Measurements from ENCODE around the gene RALGPS1. TPM values are rescaled to one million over a fixed set of nuclear protein-coding genes. Genes with fewer than 3 reads are reported as not detected.

Gene RALGPS1
- polyA plus RNA-seq, 1 of the 3 experiments (the other 2 are of a cell fraction) = 3.9 TPM

DNA sequence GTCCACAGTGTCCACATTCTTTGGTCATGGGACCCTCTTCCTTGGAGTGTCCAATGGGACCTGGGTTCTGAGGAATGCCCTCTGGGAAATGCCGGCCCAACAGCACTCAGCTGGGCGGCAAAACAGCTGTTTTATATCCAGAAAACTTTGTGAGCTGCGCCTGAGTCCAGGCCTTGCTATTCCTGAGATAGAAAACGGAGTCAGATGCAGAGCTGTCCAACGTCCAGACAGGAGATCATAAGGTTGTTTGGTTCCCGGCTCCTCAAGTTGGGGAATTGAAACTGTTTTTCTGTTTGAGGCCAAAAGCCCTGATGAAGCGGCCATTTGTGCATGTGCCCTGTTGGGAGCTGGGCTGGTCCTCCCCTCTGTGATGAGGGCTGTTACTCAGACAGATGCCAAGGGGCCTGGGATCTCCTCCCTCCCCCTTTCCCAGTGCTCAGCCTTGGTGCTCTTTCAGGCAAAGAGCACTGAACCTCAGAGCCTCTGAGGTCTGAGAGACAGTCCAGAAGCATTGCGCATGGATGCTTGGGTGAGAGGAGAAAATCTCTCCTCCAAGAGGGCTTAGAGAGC lies 283.4 kb downstream of the RALGPS1 start:
- Histone ChIP-seq H3K79me2 (ENCODE audit: insufficient read depth) (no peaks in the 10 kb centered on the region), H3K9me2 (no peaks in the 10 kb centered on the region), H3K27me3 (ENCODE audit: insufficient read depth) (no peaks in the 10 kb centered on the region), H2AFZ (ENCODE audit: low read depth) (no peak overlapping the region), H3K27ac (ENCODE audit: low read depth in 2 of 2, low read length in 1 of 2) (no peak overlapping the region), H3F3A (replicated peaks; ENCODE audit: insufficient read depth) (no peaks in the 10 kb centered on the region), H3K36me3 (replicated peaks in 1 of 2; ENCODE audit: control insufficient read depth in 1 of 2, insufficient read depth in 2 of 2, low read length in 1 of 2) (no peaks in the 10 kb centered on the region), H3K4me2 (no peak overlapping the region), H3K4me1 (ENCODE audit: control insufficient read depth in 1 of 2, insufficient read depth in 2 of 2, low read depth in 1 of 2, low read length in 1 of 2) (peaks cover 0 to 25% of the 10 kb centered on the region in 2 experiments; a peak in 2 of 4 replicates), H3K9me3 (no peaks in the 10 kb centered on the region), H4K20me1 (ENCODE audit: insufficient read depth) (no peaks in the 10 kb centered on the region), H3K9ac (no peak overlapping the region), H3K4me3 (ENCODE audit: low read depth in 2 of 2, low read length in 1 of 2) (no peak overlapping the region)
- WGBS (ENCODE audit: low lambda C conversion rate) = 88% methylated on average over 6 of the region's 8 CpGs
- no peak for DNase-seq
- ChIA-PET CTCF (interaction anchor here (0.7 to 11.2 kb wide), 21 partner anchors 9 to 391 kb away, joined by 3 to 202 read pairs (median 6); no protein-coding TSS in a partner anchor), POLR2A (interaction anchor here (0.5 kb wide), 1 partner anchor 256 kb away, joined by 3 read pairs; no protein-coding TSS in a partner anchor)
- TF ChIP-seq, protein P1, sequence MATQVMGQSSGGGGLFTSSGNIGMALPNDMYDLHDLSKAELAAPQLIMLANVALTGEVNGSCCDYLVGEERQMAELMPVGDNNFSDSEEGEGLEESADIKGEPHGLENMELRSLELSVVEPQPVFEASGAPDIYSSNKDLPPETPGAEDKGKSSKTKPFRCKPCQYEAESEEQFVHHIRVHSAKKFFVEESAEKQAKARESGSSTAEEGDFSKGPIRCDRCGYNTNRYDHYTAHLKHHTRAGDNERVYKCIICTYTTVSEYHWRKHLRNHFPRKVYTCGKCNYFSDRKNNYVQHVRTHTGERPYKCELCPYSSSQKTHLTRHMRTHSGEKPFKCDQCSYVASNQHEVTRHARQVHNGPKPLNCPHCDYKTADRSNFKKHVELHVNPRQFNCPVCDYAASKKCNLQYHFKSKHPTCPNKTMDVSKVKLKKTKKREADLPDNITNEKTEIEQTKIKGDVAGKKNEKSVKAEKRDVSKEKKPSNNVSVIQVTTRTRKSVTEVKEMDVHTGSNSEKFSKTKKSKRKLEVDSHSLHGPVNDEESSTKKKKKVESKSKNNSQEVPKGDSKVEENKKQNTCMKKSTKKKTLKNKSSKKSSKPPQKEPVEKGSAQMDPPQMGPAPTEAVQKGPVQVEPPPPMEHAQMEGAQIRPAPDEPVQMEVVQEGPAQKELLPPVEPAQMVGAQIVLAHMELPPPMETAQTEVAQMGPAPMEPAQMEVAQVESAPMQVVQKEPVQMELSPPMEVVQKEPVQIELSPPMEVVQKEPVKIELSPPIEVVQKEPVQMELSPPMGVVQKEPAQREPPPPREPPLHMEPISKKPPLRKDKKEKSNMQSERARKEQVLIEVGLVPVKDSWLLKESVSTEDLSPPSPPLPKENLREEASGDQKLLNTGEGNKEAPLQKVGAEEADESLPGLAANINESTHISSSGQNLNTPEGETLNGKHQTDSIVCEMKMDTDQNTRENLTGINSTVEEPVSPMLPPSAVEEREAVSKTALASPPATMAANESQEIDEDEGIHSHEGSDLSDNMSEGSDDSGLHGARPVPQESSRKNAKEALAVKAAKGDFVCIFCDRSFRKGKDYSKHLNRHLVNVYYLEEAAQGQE (IDR thresholded peaks at IDR 0.05; ENCODE audit: low read depth, low read length) = peak; percentile 16; the same call in 1 of the 2 replicates
- TF ChIP-seq, protein P2, sequence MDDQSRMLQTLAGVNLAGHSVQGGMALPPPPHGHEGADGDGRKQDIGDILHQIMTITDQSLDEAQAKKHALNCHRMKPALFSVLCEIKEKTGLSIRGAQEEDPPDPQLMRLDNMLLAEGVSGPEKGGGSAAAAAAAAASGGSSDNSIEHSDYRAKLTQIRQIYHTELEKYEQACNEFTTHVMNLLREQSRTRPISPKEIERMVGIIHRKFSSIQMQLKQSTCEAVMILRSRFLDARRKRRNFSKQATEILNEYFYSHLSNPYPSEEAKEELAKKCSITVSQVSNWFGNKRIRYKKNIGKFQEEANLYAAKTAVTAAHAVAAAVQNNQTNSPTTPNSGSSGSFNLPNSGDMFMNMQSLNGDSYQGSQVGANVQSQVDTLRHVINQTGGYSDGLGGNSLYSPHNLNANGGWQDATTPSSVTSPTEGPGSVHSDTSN (IDR thresholded peaks at IDR 0.05) = no peak

DNA sequence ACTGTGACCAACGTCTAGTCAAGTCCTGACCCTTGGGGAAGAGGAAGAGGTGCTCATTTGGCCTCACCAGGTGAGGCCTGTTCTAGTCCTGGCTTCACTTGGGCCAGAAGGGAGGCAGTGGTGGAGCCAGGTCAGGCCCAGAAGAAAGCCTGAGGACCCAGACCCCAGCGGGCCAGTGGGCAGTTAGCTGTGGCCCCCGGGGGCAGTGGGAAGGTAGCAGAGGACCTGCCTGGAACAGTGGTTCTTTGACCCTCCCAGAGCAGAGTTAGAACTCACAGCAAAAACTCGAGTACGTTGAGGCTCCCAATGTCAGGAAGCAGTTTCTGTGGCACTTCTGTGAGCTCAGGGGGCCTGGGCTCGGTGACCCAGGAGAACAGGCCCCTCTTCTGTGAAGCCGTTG lies 284.0 kb downstream of the RALGPS1 start:
- Histone ChIP-seq H3K9ac (no peak overlapping the region), H3K36me3 (replicated peaks in 1 of 2; ENCODE audit: control insufficient read depth in 1 of 2, insufficient read depth in 2 of 2, low read length in 1 of 2) (no peaks in the 10 kb centered on the region), H3K9me3 (no peaks in the 10 kb centered on the region), H3K4me2 (no peak overlapping the region), H3K4me1 (ENCODE audit: control insufficient read depth in 1 of 2, insufficient read depth in 2 of 2, low read depth in 1 of 2, low read length in 1 of 2) (peaks cover 0 to 31% of the 10 kb centered on the region in 2 experiments; a peak in 2 of 4 replicates), H2AFZ (ENCODE audit: low read depth) (no peak overlapping the region), H3K4me3 (ENCODE audit: low read depth in 2 of 2, low read length in 1 of 2) (no peak overlapping the region), H3K27ac (ENCODE audit: low read depth in 2 of 2, low read length in 1 of 2) (no peak overlapping the region), H3K9me2 (no peaks in the 10 kb centered on the region), H4K20me1 (ENCODE audit: insufficient read depth) (no peaks in the 10 kb centered on the region), H3F3A (replicated peaks; ENCODE audit: insufficient read depth) (no peaks in the 10 kb centered on the region), H3K79me2 (ENCODE audit: insufficient read depth) (no peaks in the 10 kb centered on the region), H3K27me3 (ENCODE audit: insufficient read depth) (no peaks in the 10 kb centered on the region)
- CTCF ChIA-PET = interaction anchor here (0.6 to 11.2 kb wide), 42 partner anchors 10 to 390 kb away, joined by 3 to 202 read pairs (median 4); no protein-coding TSS in a partner anchor
- DNase-seq = no peak
- POLR2A ChIA-PET = no interaction called here
- TF ChIP-seq JUND (IDR thresholded peaks at IDR 0.05) = no peak
- TF ChIP-seq, protein P1 (IDR thresholded peaks at IDR 0.05; ENCODE audit: low read depth, low read length) = no peak
- TF ChIP-seq RAD21 (IDR thresholded peaks at IDR 0.05; ENCODE audit: low read length) = no peak
- TF ChIP-seq FOXJ3 (CRISPR knock-in tag; IDR thresholded peaks at IDR 0.05) = no peak
- TF ChIP-seq, protein P3, sequence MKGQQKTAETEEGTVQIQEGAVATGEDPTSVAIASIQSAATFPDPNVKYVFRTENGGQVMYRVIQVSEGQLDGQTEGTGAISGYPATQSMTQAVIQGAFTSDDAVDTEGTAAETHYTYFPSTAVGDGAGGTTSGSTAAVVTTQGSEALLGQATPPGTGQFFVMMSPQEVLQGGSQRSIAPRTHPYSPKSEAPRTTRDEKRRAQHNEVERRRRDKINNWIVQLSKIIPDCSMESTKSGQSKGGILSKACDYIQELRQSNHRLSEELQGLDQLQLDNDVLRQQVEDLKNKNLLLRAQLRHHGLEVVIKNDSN (IDR thresholded peaks at IDR 0.05; ENCODE audit: borderline replicate concordance, low read depth) = no peak
- TF ChIP-seq ELF1 (IDR thresholded peaks at IDR 0.05) = no peak
- TF ChIP-seq EP300 (IDR thresholded peaks at IDR 0.05; ENCODE audit: borderline replicate concordance in 1 of 2, low read depth in 1 of 2, low read length in 1 of 2) = no peak
- TF ChIP-seq, protein P4, sequence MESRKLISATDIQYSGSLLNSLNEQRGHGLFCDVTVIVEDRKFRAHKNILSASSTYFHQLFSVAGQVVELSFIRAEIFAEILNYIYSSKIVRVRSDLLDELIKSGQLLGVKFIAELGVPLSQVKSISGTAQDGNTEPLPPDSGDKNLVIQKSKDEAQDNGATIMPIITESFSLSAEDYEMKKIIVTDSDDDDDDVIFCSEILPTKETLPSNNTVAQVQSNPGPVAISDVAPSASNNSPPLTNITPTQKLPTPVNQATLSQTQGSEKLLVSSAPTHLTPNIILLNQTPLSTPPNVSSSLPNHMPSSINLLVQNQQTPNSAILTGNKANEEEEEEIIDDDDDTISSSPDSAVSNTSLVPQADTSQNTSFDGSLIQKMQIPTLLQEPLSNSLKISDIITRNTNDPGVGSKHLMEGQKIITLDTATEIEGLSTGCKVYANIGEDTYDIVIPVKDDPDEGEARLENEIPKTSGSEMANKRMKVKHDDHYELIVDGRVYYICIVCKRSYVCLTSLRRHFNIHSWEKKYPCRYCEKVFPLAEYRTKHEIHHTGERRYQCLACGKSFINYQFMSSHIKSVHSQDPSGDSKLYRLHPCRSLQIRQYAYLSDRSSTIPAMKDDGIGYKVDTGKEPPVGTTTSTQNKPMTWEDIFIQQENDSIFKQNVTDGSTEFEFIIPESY (IDR thresholded peaks at IDR 0.05; ENCODE audit: borderline replicate concordance, low read depth) = no peak
- no peak for TF ChIP-seq MEF2A (IDR thresholded peaks at IDR 0.05; ENCODE audit: borderline replicate concordance, low read depth)
- WGBS (ENCODE audit: low lambda C conversion rate) = 100% methylated on average over 4 of the region's 7 CpGs
